HepG2 (cell line): Measurements from ENCODE around the gene ASB9. TPM values are rescaled to one million over a fixed set of nuclear protein-coding genes. Genes with fewer than 3 reads are reported as not detected.

Source experiments
- ATAC-seq: fragments of 200-7000 bp; cut with Tn5 transposase; 3 replicates; pipeline ENCODE4 v1.9.1; 2020; ENCODE audit warnings: mild to moderate bottlenecking, moderate library complexity
- BruUV-seq: library from RNA; stranded (reverse); fragments of 400-500 nt; replicated peaks from 2 replicates; lab custom pipeline; 2021; lab: Mats Ljungman, UMichigan
- CTCF ChIA-PET: fragments of 300-600 bp; formaldehyde crosslinking; extraction: SDS; loops from one replicate; lab custom pipeline; 2021; ENCODE audit warnings: low total read pairs, inconsistent platforms, low intra/inter-chr PET ratio; lab: Yijun Ruan, JAX
- POLR2A ChIA-PET: fragments of 350-600 bp; sonication (Branson Sonifier 250); formaldehyde crosslinking; loops from one replicate; lab custom pipeline; 2020; ENCODE audit warnings: antibody characterized with exemption, inconsistent platforms; lab: Yijun Ruan, JAX
- DNase-seq: peaks from one replicate; pipeline ENCODE4 v3.0.0-alpha.2; 2015; ENCODE audit warnings: low spot score
- FAIRE-seq: peaks from 3 replicates; lab custom pipeline; 2011; peaks lifted over from hg19 to GRCh38; lab: Jason Lieb, UNC
- H2AFZ ChIP-seq: one replicate; pipeline ENCODE4 v1.6.1; 2011; ENCODE audit warnings: low read length, inconsistent platforms
- H3K27ac ChIP-seq: fragments of 300-600 bp; 3 replicates; pipeline ENCODE4 v1.8.0; 2011; ENCODE audit warnings: mixed run types, mild to moderate bottlenecking, mixed read lengths, low read length, inconsistent platforms; ENCODE audit not compliant: insufficient read depth; ENCODE audit errors: extremely low read length
- H3K27me3 ChIP-seq, 2 experiments: fragments of 200-600 bp in 1 of 2; 2 replicates in 1 of 2; 3 replicates in 1 of 2; pipeline versions ENCODE4 v1.6.0 to v1.8.0; 2011; ENCODE audit warnings: low read length in 2 of 2, mild to moderate bottlenecking in 2 of 2, moderate library complexity in 2 of 2, inconsistent platforms in 1 of 2; ENCODE audit not compliant: insufficient read depth in 2 of 2, control insufficient read depth in 1 of 2
- H3K36me3 ChIP-seq, 2 experiments: fragments of 200-600 bp in 1 of 2; replicated peaks in 1 of 2; 2 replicates in 1 of 2; 3 replicates in 1 of 2; pipeline versions ENCODE4 v1.5.1 to v1.8.0; 2011; ENCODE audit warnings: low read length in 2 of 2, inconsistent platforms in 1 of 2; ENCODE audit not compliant: insufficient read depth in 2 of 2, control insufficient read depth in 1 of 2
- H3K4me1 ChIP-seq: 2 replicates; pipeline ENCODE4 v1.5.1; 2012; ENCODE audit warnings: low read length, inconsistent platforms; ENCODE audit not compliant: insufficient read depth
- H3K4me2 ChIP-seq: 2 replicates; pipeline ENCODE4 v1.6.0; 2011; ENCODE audit warnings: low read depth, low read length, inconsistent platforms
- H3K4me3 ChIP-seq, 3 experiments: fragments of 200-600 bp in 1 of 3; sonication (generic), shearing (Covaris generic) in 1 of 3; replicated peaks in 1 of 3; 2 replicates each; pipeline ENCODE4 v1.5.1; 2011 to 2016; ENCODE audit warnings: low read length in 3 of 3, inconsistent platforms in 2 of 3, low read depth in 2 of 3, mild to moderate bottlenecking in 2 of 3, control low read depth in 1 of 3, mixed read lengths in 1 of 3; ENCODE audit not compliant: insufficient read depth in 1 of 3
- H3K79me2 ChIP-seq: one replicate; pipeline ENCODE4 v1.6.1; 2011; ENCODE audit warnings: low read length, inconsistent platforms; ENCODE audit not compliant: insufficient read depth
- H3K9ac ChIP-seq: 2 replicates; pipeline ENCODE4 v1.6.0; 2011; ENCODE audit warnings: mild to moderate bottlenecking, low read depth, low read length, inconsistent platforms; ENCODE audit not compliant: insufficient read depth
- H3K9me3 ChIP-seq: 2 replicates; pipeline ENCODE4 v1.5.1; 2012; ENCODE audit warnings: mild to moderate bottlenecking, low read length
- H4K20me1 ChIP-seq: 2 replicates; pipeline ENCODE4 v1.6.0; 2011; ENCODE audit warnings: inconsistent platforms, mild to moderate bottlenecking, low read length, moderate library complexity; ENCODE audit not compliant: insufficient read depth
- AGO2 ChIP-seq: fragments of 200-400 bp; formaldehyde crosslinking; optimal IDR thresholded peaks from 2 replicates; pipeline ENCODE3; 2017; ENCODE audit warnings: mild to moderate bottlenecking, low read depth, low read length, moderate library complexity
- CENPT ChIP-seq: sonication (generic); formaldehyde crosslinking; IDR thresholded peaks from 2 replicates; pipeline ENCODE4 v1.8.0; 2022; ENCODE audit warnings: low read depth, mild to moderate bottlenecking, moderate library complexity, missing genetic modification reagents
- GPN1 ChIP-seq: sonication (generic); formaldehyde crosslinking; IDR thresholded peaks from 2 replicates; pipeline ENCODE4 v1.5.1; 2020; ENCODE audit warnings: missing genetic modification reagents, borderline replicate concordance
- HBP1 ChIP-seq: IDR thresholded peaks from 2 replicates; pipeline ENCODE4 v1.6.1; 2016; ENCODE audit warnings: low read depth, control low read depth
- HHEX ChIP-seq: IDR thresholded peaks from 2 replicates; pipeline ENCODE4 v1.6.1; 2016; ENCODE audit warnings: control low read depth
- HOXA3 ChIP-seq: sonication (generic); formaldehyde crosslinking; IDR thresholded peaks from 2 replicates; pipeline ENCODE4 v1.5.0; 2020; ENCODE audit warnings: missing genetic modification reagents
- MAFK ChIP-seq, 2 experiments: IDR thresholded peaks in 1 of 2; conservative IDR thresholded peaks in 1 of 2; 2 replicates each; pipeline ENCODE4 v1.6.1; 2011; ENCODE audit warnings: improper control_type of control experiment in 2 of 2, low read length in 2 of 2
- RXRB ChIP-seq: IDR thresholded peaks from 2 replicates; pipeline ENCODE4 v1.6.1; 2016; ENCODE audit warnings: borderline replicate concordance, missing genetic modification reagents, missing compliant biosample characterization
- THYN1 ChIP-seq: sonication (generic); formaldehyde crosslinking; IDR thresholded peaks from 2 replicates; pipeline ENCODE4 v1.8.1; 2023; ENCODE audit warnings: low read depth, mild to moderate bottlenecking, moderate library complexity, missing genetic modification reagents, borderline replicate concordance
- TRIM22 ChIP-seq: fragments of 450-650 bp; IDR thresholded peaks from 2 replicates; pipeline ENCODE4 v1.6.1; 2017
- ZNF142 ChIP-seq: sonication (generic); formaldehyde crosslinking; IDR thresholded peaks from 2 replicates; pipeline ENCODE4 v1.4.0; 2020; ENCODE audit warnings: missing genetic modification reagents
- ZNF160 ChIP-seq: sonication (generic); formaldehyde crosslinking; IDR thresholded peaks from 2 replicates; pipeline ENCODE4 v1.8.0; 2022; ENCODE audit warnings: mild to moderate bottlenecking, inconsistent platforms, missing genetic modification reagents
- ZNF205 ChIP-seq: IDR thresholded peaks from 2 replicates; pipeline ENCODE4 v1.6.1; 2018; ENCODE audit warnings: missing biosample characterization, missing genetic modification reagents
- ZNF768 ChIP-seq: sonication (generic); formaldehyde crosslinking; IDR thresholded peaks from 2 replicates; pipeline ENCODE4 v1.4.0; 2020; ENCODE audit warnings: missing genetic modification reagents
- ZNF773 ChIP-seq: sonication (generic); formaldehyde crosslinking; IDR thresholded peaks from 2 replicates; pipeline ENCODE4 v1.4.0; 2020; ENCODE audit warnings: missing genetic modification reagents, borderline replicate concordance
- ZNF776 ChIP-seq: sonication (generic); formaldehyde crosslinking; IDR thresholded peaks from 2 replicates; pipeline ENCODE4 v1.4.0; 2020; ENCODE audit warnings: mild to moderate bottlenecking, missing genetic modification reagents
- ZSCAN5A ChIP-seq: sonication (generic); formaldehyde crosslinking; IDR thresholded peaks from 2 replicates; pipeline ENCODE4 v1.8.0; 2022; ENCODE audit warnings: mild to moderate bottlenecking, missing genetic modification reagents, borderline replicate concordance
- WGBS: methylation state at CpG from one replicate; pipeline ENCODE4 v1.1.6; 2017; ENCODE audit warnings: low lambda C conversion rate; 5-methylcytosine and 5-hydroxymethylcytosine counted together
- in situ Hi-C: cut with HindIII; loops from 2 replicates; pipeline ENCODE4 v1.10.0; 2017; ENCODE audit warnings: low pct_unique_long_range_greater_than_20kb; ENCODE audit not compliant: extremely low pct_ligation_motif_present
- intact Hi-C: fragments of 100-400 bp; cut with micrococcal nuclease; formaldehyde crosslinking; loops from one replicate; pipeline ENCODE4 v1.10.0; 2022; ENCODE audit not compliant: unreplicated experiment
- polyA plus RNA-seq, 8 experiments: library from polyadenylated mRNA; depleted of rRNA in 3 of 8; stranded (reverse) in 7 of 8; unstranded in 1 of 8; fragments of >200 nt; fragmentation: Illumina TruSeq in 4 of 8; extraction: Trizol in 4 of 8; gene quantifications; 2 replicates each; pipeline versions ENCODE4 v1.2.1 to v1.2.3, GENCODE V29; 2011 to 2016; ENCODE audit warnings: low read depth in 4 of 8, missing spikeins in 1 of 8, mixed read lengths in 1 of 8; ENCODE audit not compliant: insufficient read depth in 1 of 8
- total RNA-seq, 5 experiments: library from RNA; depleted of rRNA; stranded (reverse); fragments of >200 nt; fragmentation: Illumina TruSeq; extraction: Trizol; gene quantifications; 2 replicates each; pipeline ENCODE4 v1.2.3, GENCODE V29; 2016; ENCODE audit warnings: low read depth in 1 of 5

ASB9 gene
- total and polyA plus RNA-seq, 2 of the 13 experiments (the other 11 are each of a cell fraction or from before 2014, with no cell fraction given): 4.2 to 13.8 TPM

- no peaks in the 10 kb centered on the region for H3K27me3 ChIP-seq
- intact Hi-C loops: no loop called here
- in situ Hi-C loops: no loop called here
- no peak for FAIRE-seq
- H3K4me2 ChIP-seq: no peak overlapping the region
- TF ChIP-seq ZNF776 (CRISPR knock-in tag) (no peak), THYN1 (CRISPR knock-in tag) (no peak), HHEX (CRISPR knock-in tag) (no peak), ZNF205 (CRISPR knock-in tag) (no peak), ZNF768 (CRISPR knock-in tag) (no peak), HOXA3 (CRISPR knock-in tag) (no peak), HBP1 (CRISPR knock-in tag) (no peak), TRIM22 (no peak), AGO2 (no peak), RXRB (CRISPR knock-in tag) (no peak), ZNF773 (no peak), ZSCAN5A (no peak), ZNF142 (no peak), GPN1 (CRISPR knock-in tag) (no peak), CENPT (CRISPR knock-in tag) (no peak), MAFK (conservative IDR thresholded peaks at IDR 0.05 in 1 of 2, IDR thresholded peaks at IDR 0.05 in 1 of 2; ENCODE audit: low read length in 2 of 2) (no peak), ZNF160 (no peak)
- no peak for DNase-seq
- 0% methylated on average over 1 of the region's 1 CpG for WGBS
- H3K4me1 ChIP-seq: no peaks in the 10 kb centered on the region
- H3K9me3 ChIP-seq: no peaks in the 10 kb centered on the region
- H3K27ac ChIP-seq: no peak overlapping the region
- POLR2A ChIA-PET: no interaction called here
- BruUV-seq: no TSS peak
- H2AFZ ChIP-seq: no peak overlapping the region
- no peaks in the 10 kb centered on the region for H4K20me1 ChIP-seq
- H3K9ac ChIP-seq: no peak overlapping the region
- CTCF ChIA-PET: no interaction called here
- H3K4me3 ChIP-seq: no peak overlapping the region
- ATAC-seq: no peak
- H3K79me2 ChIP-seq: no peaks in the 10 kb centered on the region
- no peaks in the 10 kb centered on the region for H3K36me3 ChIP-seq
Measured at GRCh38 chrX:15214588-15214987, 55.3 kb downstream of the ASB9 start.
